GM18861 (cell line): Measurements from ENCODE around the gene ANAPC5.
"Not testable (repeated sequence)": the region's sequence is repeated elsewhere in the genome, so short reads cannot be mapped to it uniquely, and the experiment has no call there.

ENCODE experiments used
- ATAC-seq: cut with Tn5 transposase; IDR thresholded peaks from one replicate; pipeline ENCODE4 v1.9.1; 2021; ENCODE audit not compliant: unreplicated experiment

ANAPC5 gene

DNA sequence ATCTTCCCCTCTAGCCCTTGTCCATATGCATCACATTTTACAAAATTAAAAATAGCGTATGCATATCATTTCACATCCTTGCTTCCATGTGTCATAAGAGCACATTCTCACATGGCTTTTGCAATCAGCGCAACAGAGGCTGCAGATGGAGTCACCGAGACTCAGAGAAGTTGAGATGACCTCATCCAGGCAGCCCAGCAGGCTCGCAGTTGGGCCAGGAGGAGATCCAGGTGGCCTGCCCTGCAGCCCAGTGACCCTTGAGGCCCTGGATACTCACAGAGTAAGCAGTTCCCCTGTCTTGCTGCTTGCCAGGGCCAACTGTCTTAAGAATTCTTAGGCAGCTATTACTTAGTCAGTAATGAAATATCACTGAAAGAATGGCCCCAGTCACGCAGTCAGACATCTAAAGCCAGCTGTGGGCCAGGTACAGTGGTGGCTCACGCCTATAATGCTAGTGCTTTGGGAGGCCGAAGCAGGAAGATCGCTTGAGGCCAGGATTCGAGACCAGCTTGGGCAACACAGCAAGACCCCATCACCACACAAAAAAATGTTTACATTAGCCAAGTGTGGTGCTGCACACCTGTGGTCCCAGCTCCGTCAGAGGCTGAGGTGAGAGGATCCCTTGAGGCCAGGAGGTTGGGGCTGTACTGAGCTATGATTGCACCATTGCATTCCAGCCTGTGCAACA is 64.8 kb downstream of the ANAPC5 start:
- no peak for ATAC-seq

DNA sequence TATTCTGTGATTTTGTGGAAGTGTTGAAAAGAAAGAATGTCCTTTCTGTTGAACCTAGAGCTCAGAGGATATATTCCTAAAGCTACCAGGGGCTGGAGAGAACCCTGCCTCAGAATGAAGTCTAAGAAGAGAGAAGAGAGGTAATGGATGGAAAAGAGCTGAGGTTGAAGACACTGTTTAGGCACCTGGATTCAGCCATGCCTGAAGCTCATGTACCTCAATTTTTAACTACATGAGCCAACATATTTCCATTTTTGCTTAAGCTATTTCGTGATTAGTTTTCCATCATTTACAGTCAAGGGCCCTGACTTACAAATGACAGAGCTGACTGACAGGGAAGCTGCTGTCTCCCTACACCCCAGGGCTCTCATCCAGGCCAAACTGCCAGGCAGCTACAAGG is 66.4 kb downstream of the ANAPC5 start:
- ATAC-seq, result no peak

DNA sequence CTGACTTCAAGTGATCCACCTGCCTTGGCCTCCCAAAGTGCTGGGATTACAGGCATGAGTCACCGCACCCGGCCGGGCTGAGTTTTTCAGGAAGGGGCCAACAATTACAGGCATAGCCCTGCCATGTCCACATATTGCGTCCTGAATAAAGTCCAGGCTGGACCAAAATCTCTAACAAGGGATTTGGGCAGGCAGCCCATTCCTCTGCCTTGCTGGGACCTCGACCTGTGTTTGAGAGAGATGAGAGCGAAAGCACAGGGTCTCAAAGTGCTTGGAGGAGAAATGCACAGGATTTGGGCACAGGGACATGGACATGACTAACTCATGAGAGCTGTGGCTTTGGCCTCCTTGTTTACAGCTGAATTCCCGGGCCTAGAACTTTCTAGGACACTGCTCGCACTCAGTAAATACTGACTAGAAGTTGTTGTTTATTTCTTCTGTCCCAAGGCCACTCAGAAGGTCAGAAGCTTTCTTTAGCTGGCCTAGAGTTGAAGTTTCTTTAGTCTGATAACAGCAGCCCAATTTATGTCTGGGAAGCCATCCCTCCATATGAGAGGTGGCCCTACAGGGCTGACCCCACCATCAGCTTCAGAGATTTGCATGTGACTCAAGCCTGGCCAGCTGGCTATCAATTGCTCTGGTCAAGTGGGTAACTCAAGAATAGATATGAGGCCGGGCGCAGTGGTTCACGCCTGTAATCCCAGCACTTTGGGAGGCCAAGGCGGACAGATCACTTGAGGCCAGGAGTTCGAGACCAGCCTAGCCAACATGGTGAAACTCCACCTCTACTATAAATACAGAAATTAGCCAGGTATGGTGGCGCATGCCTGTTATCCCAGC is 67.4 kb downstream of the ANAPC5 start:
- no peak for ATAC-seq

DNA sequence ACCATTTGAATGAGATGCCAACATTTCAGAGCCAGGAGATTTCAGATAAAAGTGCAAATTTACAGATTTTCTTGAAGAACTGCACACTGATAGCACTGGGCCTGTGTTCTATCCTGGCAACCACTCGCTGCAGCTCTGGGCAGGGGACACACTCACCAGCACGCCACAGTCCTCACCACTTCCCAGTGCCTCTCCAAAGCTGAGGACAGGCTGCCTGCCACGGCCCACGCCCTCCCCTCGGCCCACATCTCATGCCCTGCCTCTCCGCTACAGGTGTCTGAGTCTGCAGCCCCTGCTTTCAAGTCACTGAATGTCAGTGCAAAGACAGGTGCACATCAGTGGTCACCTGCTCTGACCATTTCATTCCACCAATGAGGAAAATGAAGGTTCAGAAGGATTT is 68.4 kb downstream of the ANAPC5 start:
- no peak for ATAC-seq

DNA sequence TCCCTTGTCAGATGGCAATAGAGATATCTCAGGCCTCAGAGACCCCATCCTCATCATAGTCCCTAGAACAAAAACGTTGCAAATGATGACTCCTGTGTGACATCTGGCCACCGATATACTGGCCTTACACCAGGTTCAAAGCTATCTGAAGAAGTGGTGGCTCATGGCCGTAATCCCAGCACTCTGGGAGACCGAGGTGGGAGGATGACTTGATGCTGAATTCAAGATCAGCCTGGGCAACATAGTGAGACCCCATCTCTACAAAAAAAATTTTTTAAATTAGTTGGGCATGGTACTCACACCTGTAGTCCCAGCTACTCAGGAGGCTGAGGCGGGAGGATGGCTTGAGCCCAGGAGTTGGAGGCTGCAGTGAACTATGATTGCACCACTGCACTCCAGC is 68.8 kb downstream of the ANAPC5 start:
- ATAC-seq, result no peak

DNA sequence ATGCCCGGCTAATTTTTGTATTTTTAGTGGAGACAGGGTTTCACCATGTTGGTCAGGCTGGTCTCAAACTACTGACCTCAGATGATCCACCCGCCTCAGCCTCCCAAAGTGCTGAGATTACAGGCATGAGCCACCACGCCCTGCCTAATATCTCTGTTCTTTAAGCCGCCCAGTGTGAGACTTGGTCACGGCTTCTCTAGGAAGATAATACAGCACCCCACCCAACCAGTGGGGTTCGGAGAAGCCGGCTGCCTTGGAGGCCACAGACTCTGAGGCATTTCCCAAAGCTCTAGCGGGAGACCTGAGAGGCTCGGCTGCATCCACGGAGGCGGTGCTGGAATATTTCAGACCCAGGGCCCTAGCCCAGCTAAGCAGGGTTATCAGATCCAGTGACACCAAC is 69.3 kb downstream of the ANAPC5 start:
- not testable (repeated sequence) for ATAC-seq

DNA sequence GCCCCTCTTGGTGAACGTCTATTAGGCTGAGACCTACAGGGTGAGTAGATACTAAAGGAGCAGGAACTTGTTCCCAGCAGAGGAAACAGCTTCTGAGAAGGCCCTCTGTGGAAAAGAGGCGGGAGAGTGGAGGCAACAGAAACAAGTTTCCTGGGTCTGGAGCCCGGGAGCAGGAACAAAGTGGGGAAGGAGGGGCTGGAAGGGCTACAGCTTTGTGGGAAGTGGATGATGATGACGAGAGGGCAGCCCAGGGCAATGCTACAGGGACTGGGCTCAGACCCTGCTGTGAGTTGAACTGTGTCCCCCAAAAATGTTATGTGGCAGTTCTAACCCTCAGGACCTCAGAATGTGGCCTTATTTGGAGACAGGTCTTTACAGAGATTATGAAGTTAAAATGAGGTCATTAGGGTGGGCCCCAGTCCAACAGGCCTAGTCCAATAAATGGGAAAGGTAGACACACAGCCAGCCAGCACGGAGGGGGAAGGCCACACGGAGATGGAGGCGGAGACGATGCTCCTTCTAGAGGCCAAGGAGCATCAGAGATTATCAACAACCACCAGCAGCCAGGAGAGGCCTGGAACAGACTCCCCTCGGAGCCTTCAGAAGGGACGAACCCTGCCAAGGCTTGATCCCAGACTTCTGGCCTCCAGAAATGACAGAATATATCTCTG is 70.0 kb downstream of the ANAPC5 start:
- no peak for ATAC-seq

DNA sequence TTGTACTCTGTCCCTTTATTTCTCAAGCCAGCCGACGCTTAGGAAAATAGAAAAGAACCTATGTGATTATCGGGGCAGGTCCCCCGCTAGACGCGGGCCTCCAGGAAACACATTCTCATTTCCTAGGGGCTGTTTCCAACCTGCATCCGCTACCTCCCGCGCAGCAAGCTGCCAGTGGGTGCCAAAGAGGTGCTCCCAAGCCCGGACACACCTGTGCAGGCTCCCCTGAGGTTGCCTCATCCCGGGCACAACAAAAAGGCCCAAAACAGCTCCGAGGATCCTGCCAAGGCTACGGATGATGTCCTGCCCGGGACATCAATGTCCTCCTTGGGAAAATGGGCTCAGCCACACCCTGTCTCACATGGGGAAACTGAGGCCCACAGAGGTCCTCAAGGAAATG is 71.1 kb downstream of the ANAPC5 start:
- not testable (repeated sequence) for ATAC-seq

DNA sequence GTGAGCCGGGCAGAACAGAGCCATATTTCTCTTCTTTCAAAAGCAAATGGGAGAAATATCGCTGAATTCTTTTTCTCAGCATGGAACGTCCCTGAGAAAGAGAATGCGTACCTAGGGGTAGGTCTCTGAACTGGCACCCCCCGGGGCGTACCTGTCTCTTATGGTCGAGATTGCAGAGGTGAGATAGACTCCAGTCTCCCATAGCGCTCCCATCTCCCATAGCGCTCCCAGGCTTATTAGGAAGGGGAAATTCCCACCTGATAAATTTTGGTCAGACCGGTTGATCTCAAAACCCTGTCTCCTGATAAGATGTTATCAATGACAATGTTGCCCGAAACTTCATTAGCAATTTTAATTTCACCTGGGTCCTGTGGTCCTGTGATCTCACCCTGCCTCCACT is 71.7 kb downstream of the ANAPC5 start:
- ATAC-seq, result not testable (repeated sequence)

DNA sequence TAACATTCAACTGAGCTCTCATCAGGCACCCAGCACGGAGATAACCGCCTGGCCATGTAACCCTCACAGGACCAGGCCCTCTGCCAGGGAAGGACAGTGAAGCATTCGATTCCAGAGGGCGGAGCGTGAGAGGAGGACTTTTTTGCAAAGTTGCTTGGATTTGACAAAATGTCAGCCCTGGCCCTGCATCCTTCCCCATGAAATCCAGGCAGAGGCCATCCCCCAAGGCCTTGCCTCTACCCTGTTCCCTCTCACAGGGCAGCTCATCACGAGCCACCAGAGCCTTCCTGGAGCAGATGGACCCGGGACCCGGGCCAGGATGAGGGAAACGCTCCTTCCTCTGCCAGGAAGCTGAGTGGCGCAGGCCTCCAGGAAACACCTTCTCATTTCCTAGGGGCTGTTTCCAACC is 72.7 kb downstream of the ANAPC5 start:
- no peak for ATAC-seq

DNA sequence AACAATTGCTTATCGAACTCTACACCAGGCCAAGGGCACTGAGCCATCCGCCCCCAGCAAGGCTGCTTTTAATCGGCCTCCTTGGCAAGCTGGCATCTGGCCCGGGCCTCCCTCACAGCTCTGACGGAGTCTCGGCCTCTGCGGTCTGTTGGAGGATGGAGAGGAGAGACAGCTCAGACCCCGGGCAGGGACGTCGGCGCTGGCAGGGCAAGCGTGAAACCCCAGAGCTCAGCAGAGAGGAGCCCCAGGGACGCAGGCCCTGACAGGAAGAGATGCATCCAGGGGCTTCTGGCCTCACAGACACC is 73.2 kb downstream of the ANAPC5 start:
- ATAC-seq, result no peak

DNA sequence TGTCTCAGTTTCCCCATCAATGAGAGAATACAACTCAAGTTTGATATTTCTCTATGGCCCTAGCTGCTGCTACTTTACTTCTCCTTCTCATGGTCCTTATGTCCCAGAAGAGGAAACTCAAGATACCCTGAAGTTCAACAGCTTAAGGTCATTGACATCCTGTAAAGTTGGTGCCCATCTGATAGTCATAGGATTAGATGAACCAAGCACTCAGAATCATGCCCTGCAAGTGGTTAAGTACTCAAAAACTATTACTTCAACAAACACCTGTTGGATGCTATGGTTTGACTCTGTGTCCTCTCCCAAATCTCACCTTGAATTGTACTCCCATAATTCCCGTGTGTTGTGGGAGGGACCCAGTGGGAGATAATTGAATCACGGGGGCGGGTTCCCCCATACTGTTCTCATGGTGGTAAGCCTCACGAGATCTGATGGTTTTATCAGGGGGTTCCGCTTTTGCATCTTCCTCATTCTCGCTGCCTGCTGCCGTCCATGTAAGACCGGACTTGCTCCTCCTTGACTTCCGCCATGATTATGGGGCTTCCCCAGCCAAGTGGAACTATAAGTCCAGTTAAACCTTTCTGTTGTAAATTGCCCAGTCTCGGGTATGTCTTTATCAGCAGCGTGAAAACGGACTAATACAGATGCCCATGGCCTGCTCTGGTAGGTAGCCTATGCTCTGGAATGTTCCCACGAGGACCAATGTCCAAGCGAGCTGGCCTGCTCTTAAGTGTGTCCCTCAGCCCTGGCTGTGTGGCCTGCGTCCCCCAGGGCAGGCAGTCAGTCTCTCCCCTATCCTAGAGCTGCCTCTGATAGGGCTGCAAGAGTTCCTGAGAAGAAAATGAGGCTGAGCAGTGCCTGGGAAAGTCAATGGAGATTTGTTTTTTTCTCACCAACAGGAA is 73.8 kb downstream of the ANAPC5 start:
- no peak for ATAC-seq

DNA sequence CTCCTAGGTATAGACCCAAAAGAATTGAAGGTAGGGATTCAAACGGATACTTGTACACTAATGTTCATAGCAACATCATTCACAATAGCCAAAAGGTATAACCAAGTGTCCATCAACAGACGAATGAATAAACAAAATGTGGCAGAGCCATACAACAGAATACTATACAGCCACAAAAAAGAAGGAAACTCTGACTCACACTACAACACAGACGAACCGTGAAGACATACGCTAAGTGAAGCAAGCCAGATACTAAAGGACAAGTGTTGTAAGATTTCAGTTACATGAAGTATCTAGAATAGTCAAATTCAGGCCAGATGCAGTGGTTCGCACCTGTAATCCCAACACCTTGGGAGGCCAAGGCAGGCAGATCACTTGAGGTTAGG is 74.8 kb downstream of the ANAPC5 start:
- ATAC-seq, result no peak

DNA sequence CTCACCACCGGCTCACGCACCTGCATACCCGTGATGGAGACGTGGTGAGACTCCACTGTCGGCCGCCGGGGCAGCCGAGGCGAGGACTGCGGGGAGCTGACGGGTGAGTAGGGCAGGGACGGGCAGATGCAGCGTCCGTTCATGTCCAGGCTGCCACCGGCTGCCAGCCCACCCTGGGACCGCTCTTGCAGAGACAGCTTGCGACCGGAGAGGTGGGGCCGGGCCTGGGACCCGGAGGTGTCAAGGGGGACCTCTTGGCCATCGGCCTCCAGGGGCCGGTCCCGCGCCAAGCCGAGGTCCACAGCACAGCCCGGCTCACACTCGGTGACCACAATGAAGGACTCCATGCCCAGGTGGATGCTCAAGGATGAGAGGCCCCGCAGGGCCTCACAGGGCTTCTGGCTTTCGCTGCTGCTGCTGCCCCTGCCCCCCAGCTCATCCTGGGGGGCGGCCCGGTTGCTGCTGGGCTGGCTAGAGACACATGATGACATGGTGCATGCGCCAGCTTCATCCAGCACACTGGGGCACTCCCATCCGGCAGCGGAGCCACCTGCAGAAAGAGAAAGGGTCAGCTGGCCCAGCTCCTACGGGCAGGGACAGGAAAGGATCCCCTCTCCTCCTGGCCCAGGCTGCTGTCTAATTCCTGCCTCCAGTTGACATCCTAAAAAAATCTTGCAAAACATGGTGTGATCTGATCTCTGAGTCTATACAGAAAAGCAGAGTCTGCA is 78.0 kb downstream of the ANAPC5 start:
- no peak for ATAC-seq

DNA sequence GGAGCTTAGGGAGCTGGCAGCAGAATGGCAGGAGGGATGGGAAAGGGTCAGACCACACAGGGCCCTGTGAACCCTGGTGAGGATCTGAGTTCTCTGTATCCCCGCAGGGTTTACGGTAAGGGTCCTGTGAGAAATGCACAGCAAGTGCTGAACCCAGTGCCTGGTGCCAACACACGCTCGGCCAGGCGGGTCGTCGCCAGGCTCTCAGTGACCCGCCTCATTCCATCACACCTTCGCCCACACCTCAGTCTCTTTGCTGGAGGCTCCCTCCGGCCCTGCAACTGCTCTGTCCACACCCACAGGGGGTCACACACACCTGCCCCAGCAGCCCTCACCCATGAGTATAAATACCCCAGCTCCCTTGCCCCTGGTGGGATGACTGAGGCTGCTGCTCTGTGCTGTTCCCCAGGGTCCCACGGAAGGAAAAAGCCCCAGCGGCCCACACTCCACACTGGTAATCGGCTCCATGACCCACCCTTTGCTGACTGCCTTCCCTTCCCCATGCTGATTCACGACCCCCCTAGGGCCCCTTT is 78.8 kb downstream of the ANAPC5 start:
- no peak for ATAC-seq

DNA sequence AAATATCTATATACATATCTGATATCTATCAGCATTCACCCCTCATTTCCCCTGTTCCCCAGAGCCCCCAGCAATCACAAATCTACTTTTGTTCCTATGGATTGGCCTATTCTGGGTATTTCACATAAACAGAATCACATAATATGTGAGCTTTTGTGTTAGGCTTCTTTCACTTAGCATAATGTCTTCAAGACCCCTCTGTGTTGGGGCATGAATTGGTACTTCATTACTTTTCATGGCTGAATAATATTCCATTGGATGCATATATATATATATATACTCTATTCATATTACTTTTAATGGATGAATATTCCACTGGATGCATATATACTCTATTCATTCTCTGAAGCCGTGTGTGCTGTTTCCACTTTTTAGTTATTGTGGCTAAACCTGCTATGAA is 84.4 kb downstream of the ANAPC5 start:
- no peak for ATAC-seq

DNA sequence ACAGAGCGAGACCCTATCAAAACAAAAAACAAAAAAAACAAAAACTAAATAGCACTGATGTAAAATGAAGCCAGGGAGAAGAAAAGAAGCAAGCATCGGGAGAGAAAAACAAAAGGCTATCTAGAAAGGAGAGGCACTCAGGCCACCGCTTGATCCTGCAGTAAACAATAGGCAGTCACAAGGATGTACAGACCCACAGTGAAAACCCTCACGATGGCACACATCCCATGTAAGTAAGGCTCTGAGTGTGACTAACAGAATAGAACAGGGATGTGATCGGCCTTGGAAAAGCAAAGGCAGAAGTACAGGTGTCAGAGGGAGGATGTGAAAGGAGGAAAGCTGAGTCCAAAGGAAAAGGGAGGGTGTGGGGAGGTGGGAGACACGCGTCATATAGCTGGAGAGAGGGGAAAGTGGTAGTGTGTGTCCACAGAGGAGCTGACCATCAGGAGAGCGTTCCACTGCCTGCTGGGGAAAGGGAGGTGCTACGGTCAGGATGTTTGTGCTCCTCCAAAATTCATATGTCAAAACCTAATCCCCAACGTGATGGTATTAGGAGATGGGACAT is 87.2 kb downstream of the ANAPC5 start:
- ATAC-seq, result no peak

DNA sequence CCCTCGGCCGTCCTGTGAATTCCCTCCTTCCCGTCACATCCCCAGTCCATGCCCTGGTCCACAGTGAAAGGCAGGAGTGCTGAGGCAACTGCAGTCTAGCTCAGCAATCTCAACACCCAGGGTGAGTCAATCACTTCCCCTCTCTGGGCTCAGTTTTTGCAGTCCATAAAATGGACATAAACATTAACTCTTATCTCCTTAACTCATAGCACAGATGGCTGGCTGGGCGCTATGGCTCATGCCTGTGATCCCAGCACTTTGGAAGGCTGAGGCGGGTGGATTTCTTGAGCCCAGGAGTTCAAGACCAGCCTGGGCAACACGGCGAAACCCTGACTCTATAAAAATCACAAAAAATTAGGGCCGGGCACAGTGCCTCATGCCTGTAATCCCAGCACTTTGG is 88.1 kb downstream of the ANAPC5 start:
- ATAC-seq, result no peak

DNA sequence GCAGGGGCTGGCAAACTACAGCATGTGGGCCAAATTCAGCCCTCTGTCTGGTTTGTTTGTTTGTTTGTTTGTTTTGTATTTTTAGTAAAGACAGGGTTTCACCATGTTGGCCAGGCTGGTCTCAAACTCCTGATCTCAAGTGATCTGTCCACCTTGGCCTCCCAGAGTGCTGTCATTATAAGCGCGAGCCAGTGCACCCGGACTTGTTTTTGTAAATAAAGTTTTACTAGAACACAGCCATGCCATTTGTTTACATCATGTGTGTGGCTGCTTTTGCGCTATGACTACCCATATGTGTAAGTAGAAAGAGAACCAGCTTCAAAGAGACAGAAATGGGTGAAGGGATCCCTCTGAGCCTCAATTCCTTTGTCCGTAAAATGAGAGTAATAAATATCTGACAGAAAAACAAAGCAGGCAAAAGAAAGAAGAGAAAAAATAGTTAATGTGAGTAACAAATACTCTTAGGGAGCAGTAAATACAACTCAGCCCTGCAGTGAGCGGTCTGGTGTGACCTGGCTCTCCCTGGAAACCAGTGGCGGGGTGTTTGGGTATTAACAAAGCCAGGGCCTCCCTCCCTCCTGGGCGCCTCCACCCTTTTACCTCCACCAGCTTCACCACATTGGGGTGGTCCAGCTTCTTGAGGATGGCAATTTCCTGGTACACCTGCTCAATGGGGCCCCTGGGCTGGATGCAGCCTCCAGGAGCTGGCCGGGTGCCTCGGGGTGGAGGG is 88.8 kb downstream of the ANAPC5 start:
- no peak for ATAC-seq
